GM12878 (cell line): ENCODE data around the gene TECTB. TPM values are rescaled to one million over a fixed set of nuclear protein-coding genes. Genes with fewer than 3 reads are reported as not detected.

Source experiments
- ATAC-seq: fragments of 200-7000 bp; cut with Tn5 transposase; 3 replicates; pipeline ENCODE4 v1.9.1; 2020; ENCODE audit warnings: mild to moderate bottlenecking, moderate library complexity
- BruUV-seq: library from RNA; stranded (reverse); fragments of 400-500 nt; replicated peaks from 2 replicates; lab custom pipeline; 2021; lab: Mats Ljungman, UMichigan
- CTCF ChIA-PET: fragments of 300-600 bp; sonication (Branson Sonifier 250); formaldehyde crosslinking; extraction: SDS; loops from one replicate; lab custom pipeline; 2021; ENCODE audit warnings: inconsistent platforms; lab: Yijun Ruan, JAX
- POLR2A ChIA-PET: fragments of 350-600 bp; formaldehyde crosslinking; extraction: SDS; loops from one replicate; lab custom pipeline; 2021; ENCODE audit warnings: inconsistent platforms; lab: Charles Lee
- RAD21 ChIA-PET: fragments of 300-600 bp; sonication (Branson Sonifier 250); formaldehyde crosslinking; loops from one replicate; lab custom pipeline; 2023; ENCODE audit warnings: antibody characterized with exemption; ENCODE audit not compliant: unreplicated experiment; lab: Charles Lee
- SMC1A ChIA-PET: fragments of 300-600 bp; sonication (Branson Sonifier 250); formaldehyde crosslinking; loops from one replicate; lab custom pipeline; 2023; ENCODE audit not compliant: unreplicated experiment, uncharacterized antibody; lab: Charles Lee
- DNase-seq: peaks from one replicate; pipeline ENCODE4 v3.0.0-alpha.2; 2011; ENCODE audit warnings: low read depth, low spot score
- FAIRE-seq: peaks from 3 replicates; lab custom pipeline; 2011; peaks lifted over from hg19 to GRCh38; lab: Jason Lieb, UNC
- H2AFZ ChIP-seq: 2 replicates; pipeline ENCODE4 v1.6.0; 2011; ENCODE audit warnings: low read depth, low read length, control low read depth; ENCODE audit not compliant: control insufficient read depth
- H3K27ac ChIP-seq: 2 replicates; pipeline ENCODE4 v1.5.1; 2011; ENCODE audit warnings: control low read depth; ENCODE audit not compliant: control insufficient read depth, insufficient read depth
- H3K27me3 ChIP-seq, 2 experiments: replicated peaks in 1 of 2; 2 replicates each; pipeline versions ENCODE4 v1.6.0 to v1.6.1; 2011; ENCODE audit warnings: low read length in 1 of 2; ENCODE audit not compliant: control insufficient read depth in 2 of 2, insufficient read depth in 2 of 2
- H3K36me3 ChIP-seq, 2 experiments: 2 replicates each; pipeline ENCODE4 v1.5.1; 2011; ENCODE audit warnings: low read length in 1 of 2; ENCODE audit not compliant: control insufficient read depth in 2 of 2, insufficient read depth in 2 of 2
- H3K4me1 ChIP-seq: 2 replicates; pipeline ENCODE4 v1.6.1; 2011; ENCODE audit warnings: mild to moderate bottlenecking, low read length, moderate library complexity, mixed read lengths; ENCODE audit not compliant: control insufficient read depth, insufficient read depth
- H3K4me2 ChIP-seq: 2 replicates; pipeline ENCODE4 v1.6.0; 2011; ENCODE audit warnings: control low read depth; ENCODE audit not compliant: control insufficient read depth, insufficient read depth
- H3K4me3 ChIP-seq: fragments of 200-600 bp; sonication (generic); 2 replicates; pipeline ENCODE4 v1.5.1; 2016
- H3K79me2 ChIP-seq: 2 replicates; pipeline ENCODE4 v1.6.0; 2011; ENCODE audit warnings: low read length; ENCODE audit not compliant: control insufficient read depth, insufficient read depth
- H3K9ac ChIP-seq: 2 replicates; pipeline ENCODE4 v1.8.0; 2011; ENCODE audit warnings: low read length, control low read depth, mixed read lengths; ENCODE audit not compliant: control insufficient read depth, insufficient read depth
- H3K9me3 ChIP-seq: replicated peaks from 3 replicates; pipeline ENCODE4 v1.5.1; 2011; ENCODE audit warnings: mild to moderate bottlenecking, low read length; ENCODE audit not compliant: control insufficient read depth, insufficient read depth
- H4K20me1 ChIP-seq: 2 replicates; pipeline ENCODE4 v1.6.0; 2011; ENCODE audit not compliant: control insufficient read depth, insufficient read depth
- CBX5 ChIP-seq: sonication (generic); IDR thresholded peaks from 2 replicates; pipeline ENCODE4 v1.6.1; 2016; ENCODE audit warnings: low read depth, moderate library complexity, mild to moderate bottlenecking, inconsistent platforms
- PML ChIP-seq: IDR thresholded peaks from 2 replicates; pipeline ENCODE4 v1.6.1; 2012; ENCODE audit warnings: low read length, inconsistent platforms
- POLR2AphosphoS2 ChIP-seq: IDR thresholded peaks from 2 replicates; pipeline ENCODE4 v1.6.1; 2011; ENCODE audit warnings: low read depth, mild to moderate bottlenecking, low read length, improper control_type of control experiment, moderate library complexity
- SREBF1 ChIP-seq: IDR thresholded peaks from 2 replicates; pipeline ENCODE4 v1.6.1; 2012; ENCODE audit warnings: mild to moderate bottlenecking, low read length
- WGBS: methylation state at CpG from one replicate; pipeline ENCODE4 v1.1.6; 2016; ENCODE audit warnings: low lambda C conversion rate; ENCODE audit not compliant: insufficient replicate concordance, insufficient coverage; ENCODE audit errors: missing lambda C conversion rate; 5-methylcytosine and 5-hydroxymethylcytosine counted together
- in situ Hi-C: fragments of 300-500 bp; cut with MboI; formaldehyde crosslinking; loops from 9 replicates; pipeline ENCODE4 v1.14.3; 2018; ENCODE audit warnings: mixed read lengths
- intact Hi-C: fragments of 100-400 bp; cut with micrococcal nuclease; formaldehyde crosslinking; loops from one replicate; pipeline ENCODE4 v1.14.2; 2022; ENCODE audit not compliant: unreplicated experiment
- polyA plus RNA-seq, 11 experiments: library from polyadenylated mRNA; depleted of rRNA in 4 of 11; unstranded in 6 of 11; stranded (reverse) in 5 of 11; fragments of >200 nt; fragmentation: Nextera tagmentation in 4 of 11; fragmentation: Illumina TruSeq in 1 of 11; extraction: Ambion mirVana in 4 of 11; extraction: Trizol in 1 of 11; gene quantifications; 1 replicate in 1 of 11; 2 replicates in 10 of 11; pipeline versions ENCODE4 v1.2.1 to v1.2.3, GENCODE V29; 2011 to 2016; ENCODE audit warnings: inconsistent platforms in 2 of 11, missing spikeins in 2 of 11, low read depth in 1 of 11
- total RNA-seq, 4 experiments: library from RNA; depleted of rRNA in 3 of 4; stranded (reverse); fragments of >200 nt in 3 of 4; fragmentation: Illumina TruSeq in 1 of 4; extraction: Trizol in 1 of 4; gene quantifications; 2 replicates each; pipeline versions ENCODE4 v1.2.1 to v1.2.3, GENCODE V29; 2013 to 2021
- TF ChIP-seq, protein P1 (sequence below): fragments of 450-650 bp; formaldehyde crosslinking; IDR thresholded peaks from 2 replicates; pipeline ENCODE4 v1.4.0; 2022; ENCODE audit warnings: mild to moderate bottlenecking, moderate library complexity

Gene TECTB
- total and polyA plus RNA-seq, 10 of the 15 experiments (the other 5 are each of a cell fraction or from before 2014, with no cell fraction given): not detected

DNA sequence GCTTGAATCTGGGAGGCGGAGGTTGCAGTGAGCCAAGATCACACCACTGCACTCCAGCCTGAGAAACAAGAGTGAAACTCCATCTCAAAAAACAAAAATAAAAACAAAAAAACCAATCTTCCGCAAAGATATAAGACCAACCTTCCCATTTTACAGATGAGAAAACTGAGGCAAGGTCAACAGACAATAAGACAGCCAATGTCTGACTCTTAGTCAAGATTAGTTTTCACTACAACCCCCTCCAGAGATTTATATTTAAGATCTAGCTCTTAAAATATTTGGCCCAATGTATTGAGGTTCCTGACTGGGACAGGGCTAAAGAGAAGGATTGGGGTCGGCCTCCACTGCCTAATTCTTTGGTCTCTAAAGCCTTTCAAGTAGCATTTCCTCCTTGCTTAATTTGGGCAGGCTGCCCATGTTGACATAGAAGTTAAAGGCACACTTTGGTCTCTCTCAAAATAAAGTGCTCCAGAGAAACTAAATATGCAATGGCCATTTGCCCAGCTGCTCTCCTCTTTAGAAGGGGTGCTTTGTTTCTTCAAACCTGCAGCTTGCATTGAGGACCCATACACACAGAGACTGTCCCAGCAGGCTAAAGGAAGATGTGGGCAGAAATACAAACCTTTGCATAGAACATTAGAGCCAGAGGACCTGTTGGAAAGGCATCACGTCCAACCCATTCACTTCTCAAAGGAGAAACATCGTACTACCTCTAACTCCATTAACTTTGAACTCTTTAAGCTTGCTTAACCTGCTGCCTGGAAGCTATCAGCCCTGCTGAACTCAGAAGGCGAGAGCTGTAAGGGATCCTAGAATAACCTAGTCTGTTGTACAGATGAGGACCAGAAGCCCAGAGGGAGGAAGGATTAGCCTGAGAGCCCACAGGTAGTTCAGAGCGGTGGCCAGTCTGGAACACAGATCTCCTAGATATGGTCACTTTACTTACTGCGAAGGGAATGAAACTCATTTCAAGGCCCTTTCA, 3.9 kb downstream of the TECTB start (continued):
- TF ChIP-seq, protein P1, sequence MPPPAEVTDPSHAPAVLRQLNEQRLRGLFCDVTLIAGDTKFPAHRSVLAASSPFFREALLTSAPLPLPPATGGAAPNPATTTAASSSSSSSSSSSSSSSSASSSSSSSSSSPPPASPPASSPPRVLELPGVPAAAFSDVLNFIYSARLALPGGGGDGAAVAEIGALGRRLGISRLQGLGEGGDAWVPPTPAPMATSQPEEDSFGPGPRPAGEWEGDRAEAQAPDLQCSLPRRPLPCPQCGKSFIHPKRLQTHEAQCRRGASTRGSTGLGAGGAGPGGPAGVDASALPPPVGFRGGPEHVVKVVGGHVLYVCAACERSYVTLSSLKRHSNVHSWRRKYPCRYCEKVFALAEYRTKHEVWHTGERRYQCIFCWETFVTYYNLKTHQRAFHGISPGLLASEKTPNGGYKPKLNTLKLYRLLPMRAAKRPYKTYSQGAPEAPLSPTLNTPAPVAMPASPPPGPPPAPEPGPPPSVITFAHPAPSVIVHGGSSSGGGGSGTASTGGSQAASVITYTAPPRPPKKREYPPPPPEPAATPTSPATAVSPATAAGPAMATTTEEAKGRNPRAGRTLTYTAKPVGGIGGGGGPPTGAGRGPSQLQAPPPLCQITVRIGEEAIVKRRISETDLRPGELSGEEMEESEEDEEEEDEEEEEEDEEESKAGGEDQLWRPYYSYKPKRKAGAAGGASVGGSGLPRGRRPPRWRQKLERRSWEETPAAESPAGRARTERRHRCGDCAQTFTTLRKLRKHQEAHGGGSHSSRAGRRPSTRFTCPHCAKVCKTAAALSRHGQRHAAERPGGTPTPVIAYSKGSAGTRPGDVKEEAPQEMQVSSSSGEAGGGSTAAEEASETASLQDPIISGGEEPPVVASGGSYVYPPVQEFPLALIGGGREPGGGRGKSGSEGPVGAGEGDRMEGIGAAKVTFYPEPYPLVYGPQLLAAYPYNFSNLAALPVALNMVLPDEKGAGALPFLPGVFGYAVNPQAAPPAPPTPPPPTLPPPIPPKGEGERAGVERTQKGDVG (CRISPR knock-in tag): no peak
- TF ChIP-seq PML (no peak), POLR2AphosphoS2 (no peak), SREBF1 (no peak)

DNA sequence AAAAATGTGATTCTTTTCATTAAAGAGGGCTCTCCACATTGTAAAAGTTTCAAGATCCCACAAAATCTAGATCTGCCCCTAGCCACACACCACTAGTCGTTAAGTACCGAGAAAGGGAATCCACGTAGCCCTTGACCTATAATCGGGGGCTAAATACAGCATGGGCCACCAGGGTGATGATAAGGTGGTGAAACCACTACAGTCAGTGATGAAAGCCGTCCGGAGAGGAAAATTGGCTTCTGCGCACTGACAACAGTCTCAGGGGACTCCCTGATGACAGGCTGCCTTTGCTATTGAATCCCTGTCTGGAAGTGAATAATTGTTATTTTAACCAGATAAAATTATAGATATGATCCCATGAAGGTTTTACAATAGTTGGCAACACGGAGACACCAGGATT, 4.6 kb downstream of the TECTB start:
- intact Hi-C loops: no loop called here
- Histone ChIP-seq H3K36me3 (no peaks in the 10 kb centered on the region), H3K27ac (no peak overlapping the region), H3K4me1 (no peaks in the 10 kb centered on the region)
- TF ChIP-seq CBX5: no peak
- TF ChIP-seq, all 136 proteins: peak for 0
- Histone ChIP-seq H3K9ac (no peak overlapping the region), H3K4me3 (no peak overlapping the region), H3K9me3 (no peaks in the 10 kb centered on the region), H3K79me2 (no peaks in the 10 kb centered on the region), H4K20me1 (no peaks in the 10 kb centered on the region; the same call in 1 of the 2 replicates), H2AFZ (no peak overlapping the region), H3K27me3 (no peaks in the 10 kb centered on the region), H3K4me2 (no peak overlapping the region)
- no peak for FAIRE-seq
- DNase-seq: no peak
- RAD21 ChIA-PET: no interaction called here
- no peak for ATAC-seq
- SMC1A ChIA-PET: no interaction called here
- WGBS: 36% methylated on average over 8 of the region's 8 CpGs
- POLR2A ChIA-PET: no interaction called here
- in situ Hi-C loops: no loop called here
- CTCF ChIA-PET: no interaction called here
- no TSS peak for BruUV-seq
